RWPE2 (cell line): ENCODE measurements around the gene CYP2C18.

Source experiments
- ATAC-seq: fragments of 200-7000 bp; cut with Tn5 transposase; 3 replicates; pipeline ENCODE4 v1.9.1; 2021; ENCODE audit warnings: low read depth
- DNase-seq: peaks from one replicate; pipeline ENCODE4 v3.0.0-alpha.2; 2020; ENCODE audit warnings: low spot score
- H3K27ac ChIP-seq: fragments of 450-650 bp; 2 replicates; pipeline ENCODE4 v1.5.1; 2017; ENCODE audit warnings: mild to moderate bottlenecking; ENCODE audit not compliant: poor library complexity, severe bottlenecking
- H3K27me3 ChIP-seq: fragments of 250-450 bp; sonication (Bioruptor Pico); 2 replicates; pipeline ENCODE4 v1.5.1; 2021; ENCODE audit warnings: mild to moderate bottlenecking, moderate library complexity; ENCODE audit not compliant: insufficient read depth, poor library complexity, severe bottlenecking
- H3K36me3 ChIP-seq: fragments of 250-450 bp; sonication (Bioruptor Pico); 2 replicates; pipeline ENCODE4 v1.5.1; 2020; ENCODE audit warnings: low read depth, mild to moderate bottlenecking, moderate library complexity
- H3K4me1 ChIP-seq: fragments of 250-450 bp; sonication (Bioruptor Pico); 2 replicates; pipeline ENCODE4 v1.5.1; 2021; ENCODE audit warnings: mild to moderate bottlenecking, moderate library complexity; ENCODE audit not compliant: insufficient read depth, poor library complexity, severe bottlenecking
- H3K4me3 ChIP-seq: fragments of 250-450 bp; sonication (Bioruptor Pico); 2 replicates; pipeline ENCODE4 v1.5.1; 2021; ENCODE audit warnings: mild to moderate bottlenecking, moderate library complexity; ENCODE audit not compliant: severe bottlenecking
- H3K9me3 ChIP-seq: fragments of 250-450 bp; sonication (Bioruptor Pico); 2 replicates; pipeline ENCODE4 v1.5.1; 2021; ENCODE audit warnings: mild to moderate bottlenecking, moderate library complexity; ENCODE audit not compliant: severe bottlenecking
- TF ChIP-seq, protein P1 (sequence below): fragments of 450-650 bp; IDR thresholded peaks from one replicate; pipeline ENCODE4 v1.5.1; 2017; ENCODE audit warnings: mild to moderate bottlenecking, moderate library complexity; ENCODE audit not compliant: poor library complexity, severe bottlenecking

The CYP2C18 gene

DNA sequence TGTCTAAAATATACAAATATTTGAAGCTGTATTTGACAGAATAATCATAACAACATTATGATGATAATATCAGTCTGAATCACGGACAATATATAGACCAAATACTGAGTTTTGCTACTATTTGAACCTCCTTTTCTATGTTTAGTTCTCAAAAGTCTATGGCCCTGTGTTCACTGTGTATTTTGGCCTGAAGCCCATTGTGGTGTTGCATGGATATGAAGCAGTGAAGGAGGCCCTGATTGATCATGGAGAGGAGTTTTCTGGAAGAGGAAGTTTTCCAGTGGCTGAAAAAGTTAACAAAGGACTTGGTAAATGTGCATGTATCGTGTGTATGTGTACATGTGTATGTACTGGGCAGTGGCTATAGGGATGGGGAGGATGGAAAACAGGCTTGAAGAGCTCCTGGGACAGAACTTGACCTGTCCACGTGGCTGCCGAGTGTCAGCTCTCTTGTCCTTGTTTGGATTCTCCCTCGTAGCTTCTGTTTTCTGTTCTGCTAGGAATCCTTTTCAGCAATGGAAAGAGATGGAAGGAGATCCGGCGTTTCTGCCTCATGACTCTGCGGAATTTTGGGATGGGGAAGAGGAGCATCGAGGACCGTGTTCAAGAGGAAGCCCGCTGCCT, 4.2 kb downstream of the CYP2C18 start:
- DNase-seq (no peak), ATAC-seq (no peak)
- H3K9me3 ChIP-seq, result no peaks in the 10 kb centered on the region
- no peaks in the 10 kb centered on the region for H3K4me1 ChIP-seq
- no peak overlapping the region for H3K4me3 ChIP-seq
- no peaks in the 10 kb centered on the region for H3K36me3 ChIP-seq
- TF ChIP-seq, protein P1, sequence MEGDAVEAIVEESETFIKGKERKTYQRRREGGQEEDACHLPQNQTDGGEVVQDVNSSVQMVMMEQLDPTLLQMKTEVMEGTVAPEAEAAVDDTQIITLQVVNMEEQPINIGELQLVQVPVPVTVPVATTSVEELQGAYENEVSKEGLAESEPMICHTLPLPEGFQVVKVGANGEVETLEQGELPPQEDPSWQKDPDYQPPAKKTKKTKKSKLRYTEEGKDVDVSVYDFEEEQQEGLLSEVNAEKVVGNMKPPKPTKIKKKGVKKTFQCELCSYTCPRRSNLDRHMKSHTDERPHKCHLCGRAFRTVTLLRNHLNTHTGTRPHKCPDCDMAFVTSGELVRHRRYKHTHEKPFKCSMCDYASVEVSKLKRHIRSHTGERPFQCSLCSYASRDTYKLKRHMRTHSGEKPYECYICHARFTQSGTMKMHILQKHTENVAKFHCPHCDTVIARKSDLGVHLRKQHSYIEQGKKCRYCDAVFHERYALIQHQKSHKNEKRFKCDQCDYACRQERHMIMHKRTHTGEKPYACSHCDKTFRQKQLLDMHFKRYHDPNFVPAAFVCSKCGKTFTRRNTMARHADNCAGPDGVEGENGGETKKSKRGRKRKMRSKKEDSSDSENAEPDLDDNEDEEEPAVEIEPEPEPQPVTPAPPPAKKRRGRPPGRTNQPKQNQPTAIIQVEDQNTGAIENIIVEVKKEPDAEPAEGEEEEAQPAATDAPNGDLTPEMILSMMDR, result no peak
- H3K27me3 ChIP-seq, result no peaks in the 10 kb centered on the region
- H3K27ac ChIP-seq, result no peak overlapping the region

DNA sequence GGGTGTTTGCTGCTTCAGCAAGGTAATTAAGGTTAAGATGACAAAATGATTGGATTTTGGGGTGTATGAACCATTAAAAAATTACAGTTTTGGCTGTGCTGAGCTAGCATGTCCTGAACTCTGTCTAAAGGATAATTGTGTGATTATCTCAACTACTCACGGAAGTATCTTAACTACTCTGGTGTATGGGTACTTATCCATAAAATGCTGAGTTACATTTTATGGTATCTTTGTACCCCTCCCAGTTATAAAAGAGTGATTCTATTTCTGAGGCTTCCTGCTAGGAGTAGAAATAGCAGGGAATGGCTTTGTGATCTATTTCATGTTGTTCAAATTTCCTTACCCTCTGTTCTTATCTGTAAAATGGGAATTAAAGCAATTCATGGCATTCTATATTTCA, 22.6 kb downstream of the CYP2C18 start:
- TF ChIP-seq, protein P1, result no peak
- no peak for DNase-seq
- H3K36me3 ChIP-seq, result no peaks in the 10 kb centered on the region

DNA sequence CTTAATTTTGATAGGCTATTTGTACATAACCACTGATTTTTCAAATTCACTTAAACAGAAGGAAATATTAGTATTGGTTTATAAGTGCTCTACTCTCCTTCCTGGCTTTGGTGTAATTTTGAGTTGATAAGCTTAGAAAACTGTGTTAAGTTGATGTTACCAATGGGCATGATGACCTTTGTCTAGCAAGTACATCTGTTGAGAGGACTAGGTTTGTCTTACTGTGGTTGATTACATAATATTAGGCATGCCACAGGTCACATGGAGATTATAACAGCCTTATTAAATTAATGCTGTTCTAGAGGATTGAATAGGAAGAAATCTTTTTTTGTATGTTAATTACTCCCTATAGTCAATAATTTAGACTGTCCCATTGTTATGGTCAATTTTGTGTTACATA, 27.0 kb downstream of the CYP2C18 start:
- ATAC-seq, result no peak

More for the DNA sequence above, 22.6 kb downstream of the CYP2C18 start:
- no peak for ATAC-seq
- Histone ChIP-seq H3K27ac (no peak overlapping the region), H3K4me1 (no peaks in the 10 kb centered on the region), H3K27me3 (no peaks in the 10 kb centered on the region), H3K9me3 (no peaks in the 10 kb centered on the region), H3K4me3 (no peak overlapping the region)

DNA sequence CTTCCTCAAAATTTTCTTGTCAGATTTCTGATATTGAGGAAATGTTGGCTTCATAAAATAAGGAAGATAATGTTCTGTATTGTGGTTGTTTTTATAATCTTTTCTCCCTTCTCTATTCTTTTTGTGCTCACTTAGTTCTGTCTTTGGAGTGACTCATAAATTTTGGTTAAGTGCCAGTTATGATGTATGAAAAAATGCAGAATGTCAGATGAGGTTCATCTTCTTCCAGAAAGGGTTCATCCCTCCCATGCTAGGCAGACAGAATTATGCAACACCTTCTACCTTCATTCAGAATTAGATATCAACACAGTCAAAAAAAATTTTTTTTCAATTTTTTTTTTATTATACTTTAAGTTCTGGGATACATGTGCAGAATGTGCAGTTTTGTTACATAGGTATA, 42.3 kb downstream of the CYP2C18 start:
- ATAC-seq (no peak), DNase-seq (no peak)
- Histone ChIP-seq H3K4me1 (no peaks in the 10 kb centered on the region), H3K27ac (no peak overlapping the region), H3K36me3 (no peaks in the 10 kb centered on the region), H3K4me3 (no peak overlapping the region), H3K9me3 (no peaks in the 10 kb centered on the region), H3K27me3 (no peaks in the 10 kb centered on the region)
- TF ChIP-seq, protein P1, result no peak

More for the DNA sequence above, 27.0 kb downstream of the CYP2C18 start:
- Histone ChIP-seq H3K4me3 (no peak overlapping the region), H3K27me3 (no peaks in the 10 kb centered on the region), H3K9me3 (no peaks in the 10 kb centered on the region), H3K36me3 (no peaks in the 10 kb centered on the region), H3K27ac (no peak overlapping the region), H3K4me1 (no peaks in the 10 kb centered on the region)
- TF ChIP-seq, protein P1, result no peak
- no peak for DNase-seq

DNA sequence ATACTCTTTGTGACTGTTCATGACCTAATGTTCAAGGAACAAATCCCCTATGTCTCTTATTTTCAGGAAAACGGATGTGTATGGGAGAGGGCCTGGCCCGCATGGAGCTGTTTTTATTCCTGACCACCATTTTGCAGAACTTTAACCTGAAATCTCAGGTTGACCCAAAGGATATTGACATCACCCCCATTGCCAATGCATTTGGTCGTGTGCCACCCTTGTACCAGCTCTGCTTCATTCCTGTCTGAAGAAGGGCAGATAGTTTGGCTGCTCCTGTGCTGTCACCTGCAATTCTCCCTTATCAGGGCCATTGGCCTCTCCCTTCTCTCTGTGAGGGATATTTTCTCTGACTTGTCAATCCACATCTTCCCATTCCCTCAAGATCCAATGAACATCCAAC, 51.7 kb downstream of the CYP2C18 start:
- no peak for DNase-seq
- no peak for ATAC-seq
- H3K4me3 ChIP-seq, result no peak overlapping the region
- no peaks in the 10 kb centered on the region for H3K9me3 ChIP-seq
- no peaks in the 10 kb centered on the region for H3K27me3 ChIP-seq
- no peaks in the 10 kb centered on the region for H3K36me3 ChIP-seq
- H3K27ac ChIP-seq, result no peak overlapping the region
- TF ChIP-seq, protein P1, result no peak
- no peaks in the 10 kb centered on the region for H3K4me1 ChIP-seq
